ENCODE data around the gene XDH.

The XDH gene

GRCh38 chr2:31344447-31344846, 70.1 kb downstream of the XDH start:
- no peak overlapping the region for H3K4me3 ChIP-seq (ENCODE audit: low read depth, low read length)
- no peak for TF ChIP-seq CTCF (IDR thresholded peaks at IDR 0.05; ENCODE audit: low read depth, low read length, missing control alignments)
- no peak for DNase-seq (ENCODE audit: low read depth)
- in situ Hi-C loops (cut with HindIII; ENCODE audit: low sequenced_read_pairs) = no loop called here

- in situ Hi-C loops (cut with HindIII; ENCODE audit: low sequenced_read_pairs) = no loop called here
- no peak for TF ChIP-seq CTCF (IDR thresholded peaks at IDR 0.05; ENCODE audit: low read depth, low read length, missing control alignments)
- DNase-seq (ENCODE audit: low read depth) = no peak
- H3K4me3 ChIP-seq (ENCODE audit: low read depth, low read length) = no peak overlapping the region
Measured at GRCh38 chr2:31341351-31341750, 73.2 kb downstream of the XDH start.

- no peak for DNase-seq (ENCODE audit: low read depth)
- no peak for TF ChIP-seq CTCF (IDR thresholded peaks at IDR 0.05; ENCODE audit: low read depth, low read length, missing control alignments)
- in situ Hi-C loops (cut with HindIII; ENCODE audit: low sequenced_read_pairs) = no loop called here
- no peak overlapping the region for H3K4me3 ChIP-seq (ENCODE audit: low read depth, low read length)
Measured at GRCh38 chr2:31339696-31340095, 74.8 kb downstream of the XDH start.

GRCh38 chr2:31337860-31338259, 76.7 kb downstream of the XDH start:
- DNase-seq (ENCODE audit: low read depth) = peak; percentile 70
- in situ Hi-C loops (cut with HindIII; ENCODE audit: low sequenced_read_pairs) = no loop called here
- no peak overlapping the region for H3K4me3 ChIP-seq (ENCODE audit: low read depth, low read length)
- no peak for TF ChIP-seq CTCF (IDR thresholded peaks at IDR 0.05; ENCODE audit: low read depth, low read length, missing control alignments)

GRCh38 chr2:31337197-31337596, 77.3 kb downstream of the XDH start:
- no peak overlapping the region for H3K4me3 ChIP-seq (ENCODE audit: low read depth, low read length)
- DNase-seq (ENCODE audit: low read depth) = no peak
- TF ChIP-seq CTCF (IDR thresholded peaks at IDR 0.05; ENCODE audit: low read depth, low read length, missing control alignments) = no peak
- in situ Hi-C loops (cut with HindIII; ENCODE audit: low sequenced_read_pairs) = no loop called here

GRCh38 chr2:31335921-31336585, 78.5 kb downstream of the XDH start:
- TF ChIP-seq CTCF (IDR thresholded peaks at IDR 0.05; ENCODE audit: low read depth, low read length, missing control alignments) = no peak
- in situ Hi-C loops (cut with HindIII; ENCODE audit: low sequenced_read_pairs) = no loop called here
- DNase-seq (ENCODE audit: low read depth) = peak; percentile 53
- H3K4me3 ChIP-seq (ENCODE audit: low read depth, low read length) = no peak overlapping the region

Measured in astrocyte of the cerebellum (primary cell).